Measurements from ENCODE around the gene SRPK2. TPM values are rescaled to one million over a fixed set of nuclear protein-coding genes. Genes with fewer than 3 reads are reported as not detected.

SRPK2 gene
- total RNA-seq, 1 donor from 2014 or later, result 54.1 TPM

DNA sequence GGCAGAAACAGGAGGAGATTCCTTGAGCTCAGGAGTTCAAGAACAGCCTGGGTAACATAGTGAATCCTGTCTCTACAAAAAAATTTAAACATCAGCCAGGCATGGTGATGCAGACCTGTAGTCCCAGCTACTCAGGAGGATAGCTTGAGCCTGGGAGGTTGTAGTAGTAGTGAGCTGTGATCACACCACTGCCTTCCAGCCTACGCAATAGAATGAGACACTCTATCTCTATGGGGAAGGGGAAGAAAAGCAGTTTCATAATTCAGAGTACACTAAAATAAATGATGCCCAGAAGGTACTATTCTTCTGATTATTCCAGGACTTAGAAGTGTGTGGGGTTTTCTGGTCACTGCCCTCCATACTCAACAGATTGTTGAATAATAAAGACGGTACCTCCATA lies 197.4 kb downstream of the SRPK2 start:
- H3K36me3 ChIP-seq, result no peaks in the 10 kb centered on the region
- no peak overlapping the region for H3K4me3 ChIP-seq
- Mint-ChIP-seq H3K36me3 (peaks cover 8% of the 10 kb centered on the region), H3K4me3 (no peak overlapping the region), H3K4me1 (no peaks in the 10 kb centered on the region), H3K9me3 (no peaks in the 10 kb centered on the region), H3K27ac (no peak overlapping the region), H3K27me3 (ENCODE audit: insufficient read depth, low read depth) (no peaks in the 10 kb centered on the region)
- no peaks in the 10 kb centered on the region for H3F3A ChIP-seq (ENCODE audit: low read depth)
- DNase-seq (ENCODE audit: low spot score), result no peak
- H3K9me3 ChIP-seq (ENCODE audit: low read depth), result no peaks in the 10 kb centered on the region
- TF ChIP-seq EZH2 (IDR thresholded peaks at IDR 0.05) (no peak), EZH2phosphoT487 (IDR thresholded peaks at IDR 0.05) (no peak)
- TF ChIP-seq, protein P1, sequence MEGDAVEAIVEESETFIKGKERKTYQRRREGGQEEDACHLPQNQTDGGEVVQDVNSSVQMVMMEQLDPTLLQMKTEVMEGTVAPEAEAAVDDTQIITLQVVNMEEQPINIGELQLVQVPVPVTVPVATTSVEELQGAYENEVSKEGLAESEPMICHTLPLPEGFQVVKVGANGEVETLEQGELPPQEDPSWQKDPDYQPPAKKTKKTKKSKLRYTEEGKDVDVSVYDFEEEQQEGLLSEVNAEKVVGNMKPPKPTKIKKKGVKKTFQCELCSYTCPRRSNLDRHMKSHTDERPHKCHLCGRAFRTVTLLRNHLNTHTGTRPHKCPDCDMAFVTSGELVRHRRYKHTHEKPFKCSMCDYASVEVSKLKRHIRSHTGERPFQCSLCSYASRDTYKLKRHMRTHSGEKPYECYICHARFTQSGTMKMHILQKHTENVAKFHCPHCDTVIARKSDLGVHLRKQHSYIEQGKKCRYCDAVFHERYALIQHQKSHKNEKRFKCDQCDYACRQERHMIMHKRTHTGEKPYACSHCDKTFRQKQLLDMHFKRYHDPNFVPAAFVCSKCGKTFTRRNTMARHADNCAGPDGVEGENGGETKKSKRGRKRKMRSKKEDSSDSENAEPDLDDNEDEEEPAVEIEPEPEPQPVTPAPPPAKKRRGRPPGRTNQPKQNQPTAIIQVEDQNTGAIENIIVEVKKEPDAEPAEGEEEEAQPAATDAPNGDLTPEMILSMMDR (IDR thresholded peaks at IDR 0.05), result no peak
- no peaks in the 10 kb centered on the region for H3K27me3 ChIP-seq
- H3K9ac ChIP-seq, result no peak overlapping the region
- H3K27ac ChIP-seq, result no peak overlapping the region
- H4K20me1 ChIP-seq (ENCODE audit: low read depth), result no peaks in the 10 kb centered on the region
- H3K4me1 ChIP-seq, result peaks cover 9% of the 10 kb centered on the region
- H3K4me2 ChIP-seq, result no peak overlapping the region
- no peak overlapping the region for H2AFZ ChIP-seq (replicated peaks)
- H3K79me2 ChIP-seq (ENCODE audit: low read depth), result no peaks in the 10 kb centered on the region

DNA sequence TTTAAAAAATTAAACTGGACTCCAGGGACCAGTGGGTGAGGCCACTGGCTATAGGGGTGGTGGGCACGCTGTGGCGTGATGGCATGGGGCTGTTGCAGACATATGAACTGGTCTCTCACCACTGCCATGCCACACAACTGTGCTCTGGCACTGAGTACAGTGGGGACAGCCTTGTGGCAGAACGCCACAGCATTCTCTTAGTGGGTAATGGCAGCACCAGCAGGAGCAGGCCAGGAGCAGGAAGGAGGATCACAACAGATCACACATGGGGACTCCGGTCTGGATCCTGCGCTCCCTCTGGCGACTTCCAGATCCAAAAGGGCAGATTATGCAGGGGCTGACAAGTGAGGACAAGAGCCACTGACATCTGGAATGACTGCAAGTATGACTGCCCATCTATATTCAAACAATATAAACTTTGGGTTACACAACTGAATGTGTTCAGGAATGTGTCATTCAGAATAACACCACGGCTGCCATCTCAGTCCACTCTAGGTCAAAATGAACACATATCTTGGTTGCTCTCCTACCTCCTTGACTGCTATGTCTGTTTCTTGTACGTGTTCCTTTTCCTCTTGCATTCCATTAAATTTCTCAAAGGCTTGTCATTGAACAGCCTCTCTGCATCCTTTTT lies 198.7 kb downstream of the SRPK2 start:
- H3K27ac Mint-ChIP-seq, result no peak overlapping the region
- Histone ChIP-seq H2AFZ (replicated peaks) (no peak overlapping the region), H3K27ac (no peak overlapping the region), H3K36me3 (no peaks in the 10 kb centered on the region), H3K4me1 (peaks cover 9% of the 10 kb centered on the region), H3K4me3 (no peak overlapping the region), H4K20me1 (ENCODE audit: low read depth) (no peaks in the 10 kb centered on the region), H3K4me2 (no peak overlapping the region), H3K9ac (no peak overlapping the region), H3K27me3 (no peaks in the 10 kb centered on the region), H3K79me2 (ENCODE audit: low read depth) (no peaks in the 10 kb centered on the region), H3F3A (ENCODE audit: low read depth) (no peaks in the 10 kb centered on the region), H3K9me3 (ENCODE audit: low read depth) (no peaks in the 10 kb centered on the region)
- peaks cover 4% of the 10 kb centered on the region for H3K36me3 Mint-ChIP-seq
- H3K9me3 Mint-ChIP-seq, result no peaks in the 10 kb centered on the region
- H3K4me3 Mint-ChIP-seq, result no peak overlapping the region
- H3K4me1 Mint-ChIP-seq, result no peaks in the 10 kb centered on the region
- DNase-seq (ENCODE audit: low spot score), result no peak
- H3K27me3 Mint-ChIP-seq (ENCODE audit: insufficient read depth, low read depth), result no peaks in the 10 kb centered on the region
- TF ChIP-seq EZH2 (IDR thresholded peaks at IDR 0.05) (no peak), EZH2phosphoT487 (IDR thresholded peaks at IDR 0.05) (no peak)
- TF ChIP-seq, protein P1 (IDR thresholded peaks at IDR 0.05), result no peak

DNA sequence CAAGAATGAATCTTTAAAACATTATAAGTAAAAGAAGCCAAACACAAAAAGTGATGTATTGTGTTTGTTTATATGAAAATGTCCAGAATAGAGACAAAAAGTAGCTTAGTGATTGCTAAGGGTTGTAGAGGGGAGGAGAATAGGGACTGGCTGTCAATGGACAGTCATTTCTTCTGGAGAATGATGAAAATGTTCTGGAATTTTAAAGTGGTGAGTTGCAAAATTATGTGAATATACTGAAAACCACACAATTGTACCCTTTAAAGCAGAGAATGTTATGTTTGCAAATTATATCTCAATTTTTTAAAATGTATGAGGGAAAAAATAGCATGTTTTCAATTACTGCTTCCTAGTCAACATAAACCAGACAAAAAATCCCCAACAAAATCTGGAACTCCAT lies 200.5 kb downstream of the SRPK2 start:
- Mint-ChIP-seq H3K27ac (no peak overlapping the region), H3K27me3 (ENCODE audit: insufficient read depth, low read depth) (no peaks in the 10 kb centered on the region), H3K4me1 (no peaks in the 10 kb centered on the region), H3K9me3 (no peaks in the 10 kb centered on the region), H3K4me3 (no peak overlapping the region), H3K36me3 (peaks cover under 1% of the 10 kb centered on the region)
- H3K9ac ChIP-seq, result no peak overlapping the region
- no peak overlapping the region for H3K27ac ChIP-seq
- no peaks in the 10 kb centered on the region for H3K79me2 ChIP-seq (ENCODE audit: low read depth)
- TF ChIP-seq, protein P1 (IDR thresholded peaks at IDR 0.05), result no peak
- no peak for TF ChIP-seq EZH2 (IDR thresholded peaks at IDR 0.05)
- TF ChIP-seq EZH2phosphoT487 (IDR thresholded peaks at IDR 0.05), result no peak
- H4K20me1 ChIP-seq (ENCODE audit: low read depth), result no peaks in the 10 kb centered on the region
- DNase-seq (ENCODE audit: low spot score), result no peak
- no peaks in the 10 kb centered on the region for H3K9me3 ChIP-seq (ENCODE audit: low read depth)
- no peak overlapping the region for H3K4me3 ChIP-seq
- H3K27me3 ChIP-seq, result no peaks in the 10 kb centered on the region
- H2AFZ ChIP-seq (replicated peaks), result no peak overlapping the region
- H3K4me2 ChIP-seq, result no peak overlapping the region
- no peaks in the 10 kb centered on the region for H3F3A ChIP-seq (ENCODE audit: low read depth)
- H3K4me1 ChIP-seq, result peaks cover 1% of the 10 kb centered on the region
- no peaks in the 10 kb centered on the region for H3K36me3 ChIP-seq

All from neural progenitor cell (in vitro differentiated cells).